HG03159 (cell line): ENCODE data around the gene ITGAV.

Source experiments
- ATAC-seq: cut with Tn5 transposase; IDR thresholded peaks from one replicate; pipeline ENCODE4 v1.9.1; 2021; ENCODE audit warnings: mild to moderate bottlenecking, moderate library complexity; ENCODE audit not compliant: unreplicated experiment

ITGAV gene

GRCh38 chr2:186573531-186573930 is 16.3 kb upstream of the ITGAV start:
- no peak for ATAC-seq

- no peak for ATAC-seq
These were observed 14.6 kb upstream of the ITGAV start for GRCh38 chr2:186575302-186575701.

- no peak for ATAC-seq
These were observed 14.0 kb upstream of the ITGAV start for GRCh38 chr2:186575856-186576255.

- no peak for ATAC-seq
These were observed 13.2 kb upstream of the ITGAV start for GRCh38 chr2:186576614-186577013.

GRCh38 chr2:186582698-186583097 is 7.2 kb upstream of the ITGAV start:
- no peak for ATAC-seq

- no peak for ATAC-seq
These were observed 5.8 kb upstream of the ITGAV start for GRCh38 chr2:186584053-186584452.

- ATAC-seq: no peak
These were observed 1.4 kb upstream of the ITGAV start for GRCh38 chr2:186588421-186588820.

- ATAC-seq: no peak
These were observed 780 bp upstream of the ITGAV start for GRCh38 chr2:186588940-186589611.

- no peak for ATAC-seq
These were observed 498 bp downstream of the ITGAV start for GRCh38 chr2:186590350-186590758.

- no peak for ATAC-seq
These were observed 1.1 kb downstream of the ITGAV start for GRCh38 chr2:186590759-186591505.

GRCh38 chr2:186591506-186591890 is 1.6 kb downstream of the ITGAV start:
- ATAC-seq: no peak

- ATAC-seq: no peak
These were observed 2.5 kb downstream of the ITGAV start for GRCh38 chr2:186592137-186592875.

- no peak for ATAC-seq
These were observed 3.7 kb downstream of the ITGAV start for GRCh38 chr2:186593523-186593922.

- no peak for ATAC-seq
These were observed 4.3 kb downstream of the ITGAV start for GRCh38 chr2:186594001-186594722.

- no peak for ATAC-seq
These were observed 5.4 kb downstream of the ITGAV start for GRCh38 chr2:186595219-186595618.

- no peak for ATAC-seq
These were observed 9.4 kb downstream of the ITGAV start for GRCh38 chr2:186599186-186599778.

- ATAC-seq: no peak
These were observed 13.4 kb downstream of the ITGAV start for GRCh38 chr2:186603286-186603685.

GRCh38 chr2:186605041-186605440 is 15.2 kb downstream of the ITGAV start:
- ATAC-seq: no peak

- no peak for ATAC-seq
These were observed 17.9 kb downstream of the ITGAV start for GRCh38 chr2:186607660-186608324.

GRCh38 chr2:186610785-186611184 is 20.9 kb downstream of the ITGAV start:
- ATAC-seq: no peak
